HG02973 (cell line): Measurements from ENCODE around the gene PTGES3.
"Not testable (repeated sequence)": the region's sequence is repeated elsewhere in the genome, so short reads cannot be mapped to it uniquely, and the experiment has no call there.

ENCODE experiments used
- ATAC-seq: cut with Tn5 transposase; IDR thresholded peaks from one replicate; pipeline ENCODE4 v1.9.1; 2021; ENCODE audit warnings: moderate library complexity; ENCODE audit not compliant: unreplicated experiment

PTGES3 gene, protein sequence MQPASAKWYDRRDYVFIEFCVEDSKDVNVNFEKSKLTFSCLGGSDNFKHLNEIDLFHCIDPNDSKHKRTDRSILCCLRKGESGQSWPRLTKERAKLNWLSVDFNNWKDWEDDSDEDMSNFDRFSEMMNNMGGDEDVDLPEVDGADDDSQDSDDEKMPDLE

DNA sequence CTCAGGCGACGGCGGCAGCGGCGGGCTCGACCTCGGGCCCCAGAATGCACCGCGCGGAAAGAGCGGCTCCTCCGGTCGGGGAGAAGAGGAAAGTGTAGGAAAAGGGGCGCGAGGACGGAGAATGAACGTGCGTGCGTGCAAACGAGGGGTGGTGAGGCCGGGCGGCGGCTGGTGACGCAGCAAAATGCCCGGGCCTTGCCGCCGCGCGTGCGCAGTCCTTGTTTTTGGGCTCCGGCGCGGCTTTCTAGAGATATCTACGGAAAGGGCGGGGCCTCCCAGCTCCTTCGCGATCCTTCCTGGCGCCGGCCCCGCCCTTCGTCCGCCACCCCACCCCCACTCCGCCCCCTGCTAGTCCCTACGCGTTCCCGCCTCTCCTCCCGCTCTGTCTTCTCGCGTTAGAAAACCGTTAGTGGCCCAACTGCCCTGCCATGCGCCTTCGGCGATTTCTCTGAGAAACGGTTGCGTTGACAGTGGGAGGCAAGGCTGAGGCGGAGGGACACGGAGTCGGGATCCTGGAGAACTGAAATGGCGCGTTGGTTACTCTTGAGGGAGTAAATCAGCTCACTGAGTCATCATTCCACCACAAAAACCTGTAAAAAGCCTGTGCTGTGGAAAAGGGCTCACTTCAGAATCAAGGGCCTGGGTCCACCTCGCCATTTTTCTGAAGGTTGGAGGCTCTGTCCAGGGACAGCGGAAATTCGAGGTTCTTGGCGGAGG, at the start of gene PTGES3:
PTGES3 (minus strand) TSS at position 156 of the 717 bp plus-strand sequence. CDS start 285 bp downstream, outside the sequence.
- peak; percentile 52 for ATAC-seq

DNA sequence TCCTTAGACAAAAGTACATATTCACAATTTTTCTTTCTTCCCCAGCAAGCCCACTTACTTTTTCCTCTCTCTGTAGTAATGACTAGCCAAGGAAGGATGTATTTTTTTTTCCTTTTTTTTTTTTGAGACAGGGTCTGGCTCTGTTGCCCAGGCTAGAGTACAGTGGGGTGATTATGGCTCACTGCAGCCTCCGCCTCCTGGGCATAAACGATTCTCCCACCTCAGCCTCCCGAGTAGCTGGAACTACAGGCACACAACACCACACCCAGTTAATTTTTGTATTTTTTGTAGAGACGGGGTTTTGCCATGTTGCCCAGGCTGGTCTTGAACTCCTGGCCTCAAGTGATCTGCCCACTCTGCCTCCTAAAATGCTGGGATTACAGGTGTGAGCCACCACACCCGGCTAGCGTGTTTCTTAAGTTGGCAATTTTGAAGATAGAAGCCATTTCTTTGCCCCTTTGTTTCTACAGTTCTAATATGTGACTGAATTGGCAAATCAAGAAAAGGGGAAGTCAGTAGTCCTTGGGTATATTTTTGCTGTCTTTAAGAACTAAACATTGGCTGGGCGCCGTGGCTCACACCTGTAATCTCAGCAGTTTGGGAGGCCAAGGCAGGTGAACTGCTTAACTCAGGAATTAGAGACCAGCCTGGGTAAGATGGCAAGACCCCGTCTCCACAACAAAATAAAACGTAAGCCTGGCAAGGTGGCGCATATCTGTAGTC, 40.2 kb upstream of the PTGES3 start:
- ATAC-seq = no peak

DNA sequence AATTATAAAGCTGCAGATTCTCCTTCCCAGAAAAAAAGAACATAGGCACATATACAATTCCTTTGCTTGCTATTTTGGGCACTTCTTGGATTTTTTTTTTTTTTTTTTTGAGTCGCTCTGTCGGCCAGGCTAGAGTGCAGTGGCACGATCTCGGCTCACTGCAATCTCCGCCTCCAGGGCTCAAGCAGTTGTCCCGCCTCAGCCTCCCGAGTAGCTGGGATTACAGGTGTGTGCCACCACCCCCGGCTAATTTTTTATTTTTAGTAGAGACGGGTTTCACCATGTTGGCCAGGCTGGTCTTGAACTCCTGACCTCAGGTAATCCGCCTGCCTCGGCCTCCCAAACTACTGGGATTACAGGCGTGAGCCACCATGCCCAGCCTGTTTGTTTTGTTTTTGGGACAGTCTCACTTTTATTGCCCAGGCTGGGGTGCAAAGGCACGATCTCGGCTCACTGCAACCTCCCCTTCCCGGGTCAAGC, 38.2 kb upstream of the PTGES3 start:
- not testable (repeated sequence) for ATAC-seq

DNA sequence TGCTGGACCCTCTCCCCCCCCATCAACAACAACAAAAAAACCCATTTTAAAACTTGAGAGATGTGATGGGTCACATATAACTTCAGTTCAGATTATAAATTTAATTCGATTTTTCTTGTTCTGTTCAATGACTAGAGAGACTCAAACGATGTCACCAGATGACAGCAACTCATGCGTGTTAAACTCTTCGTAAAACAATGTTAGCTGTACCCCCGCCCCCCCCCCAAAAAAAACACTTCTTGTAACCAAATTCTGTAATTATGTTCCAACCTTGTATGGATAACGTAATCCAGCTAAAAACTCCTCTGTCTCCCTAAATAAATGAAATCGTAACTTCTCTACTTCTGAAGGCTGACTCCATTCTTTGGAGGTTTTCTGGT, 37.6 kb upstream of the PTGES3 start:
- ATAC-seq = no peak

DNA sequence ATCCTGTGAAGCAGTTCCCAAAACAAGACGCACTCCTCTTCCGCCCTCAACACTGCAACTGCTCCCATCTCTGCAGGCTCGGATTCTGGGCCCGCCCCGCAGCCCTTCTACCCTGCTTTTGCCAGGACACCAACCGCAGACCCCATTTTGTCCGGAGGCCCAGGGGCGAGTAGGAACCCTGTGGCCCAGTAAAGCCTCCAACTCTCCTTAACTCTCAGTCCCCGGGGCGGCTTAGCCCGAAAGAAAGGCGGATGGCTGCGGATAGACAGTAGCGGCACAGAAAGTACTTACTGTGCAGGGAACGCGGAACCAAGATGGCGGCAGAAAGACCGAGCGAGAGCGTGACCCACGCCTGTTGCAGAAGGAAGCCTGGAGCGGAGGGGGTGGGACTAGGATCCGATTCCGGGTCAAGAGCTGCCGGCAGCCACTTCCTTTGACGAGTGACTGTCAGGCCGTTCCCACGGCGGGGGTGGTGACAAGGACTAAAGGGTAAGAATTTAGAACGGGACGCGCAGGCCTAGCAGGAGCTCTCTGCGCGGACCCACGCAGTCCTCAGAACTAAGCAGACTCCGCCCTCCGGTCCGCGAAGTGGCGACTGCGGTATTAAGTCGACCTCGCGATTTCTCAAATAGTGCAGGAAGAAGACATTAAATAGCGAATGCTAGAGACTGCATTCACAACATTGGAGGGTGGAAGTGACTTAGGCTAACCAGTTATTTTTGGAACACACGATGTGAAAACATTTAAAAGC, 37.1 kb upstream of the PTGES3 start, which contains the start of gene NACA:
NACA (minus strand) TSS at position 328 of the 751 bp plus-strand sequence. CDS start 778 bp downstream, outside the sequence.
- peak; percentile 89 for ATAC-seq

DNA sequence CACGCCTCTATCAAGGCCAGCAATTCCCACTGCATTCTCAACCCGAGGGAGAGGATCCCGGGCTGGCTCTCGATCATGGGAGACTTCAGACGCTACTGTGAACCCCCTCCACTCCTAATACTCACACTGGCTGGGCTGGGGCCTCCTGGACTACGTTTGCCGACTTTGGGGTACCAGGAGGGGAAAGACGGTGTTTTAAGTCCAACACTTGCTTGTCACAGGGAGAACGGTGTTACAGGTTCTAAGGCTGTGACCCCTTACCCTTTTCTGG, 36.6 kb upstream of the PTGES3 start:
- no peak for ATAC-seq

DNA sequence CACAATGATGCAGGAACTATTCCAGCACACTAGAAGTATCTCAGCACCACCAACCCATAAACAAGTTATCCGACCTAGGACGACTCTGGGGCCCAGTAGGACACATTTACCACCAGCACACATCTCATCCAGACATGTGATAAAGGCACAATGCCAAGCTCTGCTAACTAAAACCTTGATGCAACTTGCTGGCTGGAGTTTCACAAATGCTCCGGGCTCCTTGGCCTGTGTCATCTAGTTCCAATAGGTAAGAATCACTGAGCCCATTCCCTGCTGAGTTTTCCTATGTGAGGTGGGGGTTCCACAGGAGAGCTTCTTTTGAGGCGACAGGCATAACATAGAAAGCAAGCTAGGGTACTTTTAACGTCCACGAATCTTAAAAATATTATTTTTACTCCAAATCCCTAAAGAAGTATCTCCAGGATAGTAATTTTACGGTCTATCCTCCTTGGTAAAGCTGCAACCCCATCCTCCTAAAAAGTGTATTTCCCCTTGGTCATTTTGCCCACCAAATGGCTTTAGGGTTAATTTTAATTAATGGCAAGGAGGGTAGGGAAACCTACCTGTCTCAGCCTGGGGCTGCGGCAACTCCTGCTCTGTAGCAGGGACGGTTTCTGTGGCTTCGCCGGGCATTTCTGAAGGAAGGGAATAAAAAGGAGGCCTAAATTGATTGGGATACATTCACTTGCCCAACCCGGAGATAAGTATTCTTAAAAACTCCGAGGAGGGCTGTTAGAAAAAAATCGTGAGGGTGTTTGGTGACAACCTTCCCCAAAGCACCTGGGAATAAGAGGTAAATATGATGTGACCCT, 36.0 kb upstream of the PTGES3 start:
- no peak for ATAC-seq

DNA sequence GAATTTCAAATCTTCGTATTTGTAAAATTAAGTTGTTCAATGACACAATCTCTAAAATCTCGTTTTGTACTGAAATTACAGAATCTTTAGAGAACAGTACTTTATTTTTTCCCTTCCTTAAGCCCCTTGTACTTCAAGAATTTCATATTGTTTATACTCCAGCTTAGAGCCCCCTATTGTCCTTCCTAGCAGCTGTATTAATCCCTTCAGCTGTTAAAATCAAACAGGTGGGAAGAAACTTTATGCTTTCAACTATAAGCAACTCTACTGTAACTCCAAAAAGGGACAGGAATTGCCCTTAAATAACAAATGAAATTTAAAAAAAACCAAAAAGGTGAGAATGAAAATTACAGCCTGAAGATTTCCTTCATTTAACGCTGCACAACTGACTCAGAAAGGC, 35.3 kb upstream of the PTGES3 start:
- no peak for ATAC-seq

DNA sequence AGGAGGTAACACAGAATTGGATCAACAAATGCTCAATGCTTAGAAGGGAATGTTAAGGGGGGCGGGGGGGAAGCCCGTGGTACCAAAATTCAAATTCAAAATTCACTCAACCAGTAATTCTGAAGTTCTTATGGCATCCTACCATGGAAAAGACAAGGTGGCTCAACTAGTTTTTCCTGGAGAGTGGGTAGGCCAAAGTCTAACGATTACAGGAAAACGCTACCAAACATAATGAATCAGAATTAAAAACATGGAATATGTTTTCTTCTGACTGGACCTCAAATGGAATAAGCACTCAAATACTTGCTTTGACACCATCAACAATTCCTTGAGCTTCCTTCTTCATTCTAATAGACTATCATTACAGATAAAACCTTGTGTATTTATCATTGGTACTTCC, 34.7 kb upstream of the PTGES3 start:
- ATAC-seq = no peak

DNA sequence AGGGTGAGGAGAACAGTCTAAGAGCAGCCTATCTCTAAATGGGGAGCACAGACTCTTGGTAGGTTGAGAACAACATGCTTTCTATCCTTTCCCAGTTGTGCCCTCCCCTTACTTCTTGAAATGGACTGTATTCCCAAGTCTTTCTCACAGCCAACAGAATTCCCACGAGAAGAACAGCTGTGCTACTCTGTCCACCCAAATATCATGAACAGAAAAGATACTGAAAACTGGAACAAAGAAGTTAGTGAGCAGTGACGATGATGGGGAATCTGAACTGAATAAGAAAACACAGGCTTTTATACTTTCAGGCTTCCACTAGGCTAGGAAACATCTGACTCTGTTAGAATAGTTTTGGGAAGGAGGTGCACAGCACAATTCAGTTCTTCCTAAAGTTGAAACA, 33.6 kb upstream of the PTGES3 start:
- ATAC-seq = no peak

DNA sequence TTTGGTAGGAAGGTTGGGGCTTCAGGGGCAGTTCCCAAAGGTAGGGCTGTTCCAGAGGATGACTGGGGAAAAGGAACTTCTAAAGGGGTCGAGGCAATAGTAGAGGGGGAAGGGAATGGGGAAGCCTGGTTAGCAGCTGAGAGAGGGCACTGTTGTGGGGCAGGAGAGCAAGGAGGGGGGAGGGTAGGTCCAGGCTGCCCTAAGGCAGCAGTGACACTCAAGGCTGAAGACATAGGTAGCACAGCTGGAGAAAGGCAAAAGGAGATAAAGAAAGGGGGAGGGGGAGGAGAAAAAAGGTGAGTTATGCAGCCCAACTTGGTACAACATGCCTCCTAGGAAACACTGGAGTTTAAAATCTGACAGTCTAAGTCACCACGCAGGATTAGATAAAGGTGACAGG, 33.1 kb upstream of the PTGES3 start:
- ATAC-seq = no peak

DNA sequence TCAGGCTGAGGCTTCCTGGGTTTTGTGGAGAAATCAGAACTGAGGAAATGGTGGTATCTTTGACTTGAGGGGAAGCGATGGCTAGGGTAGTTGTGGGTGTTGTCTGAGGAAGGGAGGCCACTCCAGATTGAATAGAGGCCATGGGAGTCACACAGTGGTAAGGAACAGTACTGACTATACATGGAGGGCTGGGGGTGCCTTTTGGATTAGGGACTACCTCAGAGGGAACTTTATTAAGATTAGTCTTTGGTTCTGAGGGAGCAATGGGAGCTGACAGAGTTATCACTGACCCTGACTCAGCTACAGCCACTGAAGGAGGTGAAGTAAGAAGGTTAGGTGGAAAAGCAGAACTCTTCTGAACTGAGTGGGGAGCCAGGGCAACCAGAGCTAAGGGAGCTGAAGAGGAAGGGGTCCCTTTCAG, 32.7 kb upstream of the PTGES3 start:
- ATAC-seq = no peak

DNA sequence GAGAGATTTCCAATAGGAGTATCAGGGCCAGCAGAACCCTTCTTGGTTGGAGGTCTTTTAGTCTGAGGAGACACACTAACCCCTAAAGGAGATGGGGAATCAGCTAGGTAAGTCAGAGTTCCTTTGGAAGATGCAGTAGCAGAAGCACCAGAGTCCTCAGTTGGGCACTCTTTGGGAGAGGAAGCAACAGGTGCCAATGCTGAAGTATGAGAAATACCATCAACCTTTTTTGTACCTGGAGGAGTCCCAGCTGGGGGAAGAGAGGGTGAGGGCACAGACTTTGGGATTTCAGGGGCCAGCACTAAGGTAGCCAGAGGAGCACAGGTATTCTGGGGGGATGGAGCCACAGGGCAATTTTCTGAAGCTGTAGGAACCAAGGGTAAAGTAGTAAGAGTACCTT, 31.0 kb upstream of the PTGES3 start:
- no peak for ATAC-seq

DNA sequence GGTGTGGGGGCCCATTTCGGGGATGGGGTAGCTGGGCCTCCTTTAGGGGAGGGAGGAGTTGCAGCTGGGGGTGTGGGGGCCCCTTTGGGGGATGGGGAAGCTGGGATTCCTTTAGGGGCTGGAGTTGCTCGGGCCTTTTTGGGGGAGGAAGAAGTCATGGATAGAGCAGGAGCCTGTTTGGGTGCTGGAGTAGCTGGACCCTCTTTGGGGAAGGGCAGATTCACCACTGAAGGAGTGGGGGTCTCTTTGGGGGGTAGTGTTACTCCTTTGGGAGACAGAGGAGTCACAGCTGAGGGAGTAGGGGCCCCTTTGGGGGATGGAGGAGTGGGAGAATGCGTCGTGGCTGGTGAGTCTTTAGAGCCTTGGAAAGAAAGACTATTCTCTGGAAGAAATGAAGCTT, 30.6 kb upstream of the PTGES3 start:
- ATAC-seq = no peak

DNA sequence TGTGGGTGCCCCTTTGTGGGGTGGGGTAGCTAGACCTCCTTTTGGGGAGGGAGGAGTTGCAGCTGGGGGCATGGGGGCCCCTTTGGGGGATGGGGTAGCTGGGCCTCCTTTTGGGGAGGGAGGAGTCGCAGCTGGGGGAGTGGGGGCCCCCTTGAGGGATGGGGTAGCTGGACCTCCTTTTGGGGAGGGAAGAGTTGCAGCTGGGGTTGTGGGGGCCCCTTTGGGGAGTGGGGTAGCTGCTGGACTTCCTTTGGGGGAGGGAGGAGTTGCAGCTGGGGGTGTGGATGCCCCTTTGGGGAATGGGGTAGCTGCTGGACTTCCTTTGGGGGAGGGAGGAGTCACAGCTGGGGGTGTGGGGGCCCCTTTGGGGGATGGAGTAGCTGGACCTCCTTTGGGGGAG, 30.1 kb upstream of the PTGES3 start:
- ATAC-seq = no peak

DNA sequence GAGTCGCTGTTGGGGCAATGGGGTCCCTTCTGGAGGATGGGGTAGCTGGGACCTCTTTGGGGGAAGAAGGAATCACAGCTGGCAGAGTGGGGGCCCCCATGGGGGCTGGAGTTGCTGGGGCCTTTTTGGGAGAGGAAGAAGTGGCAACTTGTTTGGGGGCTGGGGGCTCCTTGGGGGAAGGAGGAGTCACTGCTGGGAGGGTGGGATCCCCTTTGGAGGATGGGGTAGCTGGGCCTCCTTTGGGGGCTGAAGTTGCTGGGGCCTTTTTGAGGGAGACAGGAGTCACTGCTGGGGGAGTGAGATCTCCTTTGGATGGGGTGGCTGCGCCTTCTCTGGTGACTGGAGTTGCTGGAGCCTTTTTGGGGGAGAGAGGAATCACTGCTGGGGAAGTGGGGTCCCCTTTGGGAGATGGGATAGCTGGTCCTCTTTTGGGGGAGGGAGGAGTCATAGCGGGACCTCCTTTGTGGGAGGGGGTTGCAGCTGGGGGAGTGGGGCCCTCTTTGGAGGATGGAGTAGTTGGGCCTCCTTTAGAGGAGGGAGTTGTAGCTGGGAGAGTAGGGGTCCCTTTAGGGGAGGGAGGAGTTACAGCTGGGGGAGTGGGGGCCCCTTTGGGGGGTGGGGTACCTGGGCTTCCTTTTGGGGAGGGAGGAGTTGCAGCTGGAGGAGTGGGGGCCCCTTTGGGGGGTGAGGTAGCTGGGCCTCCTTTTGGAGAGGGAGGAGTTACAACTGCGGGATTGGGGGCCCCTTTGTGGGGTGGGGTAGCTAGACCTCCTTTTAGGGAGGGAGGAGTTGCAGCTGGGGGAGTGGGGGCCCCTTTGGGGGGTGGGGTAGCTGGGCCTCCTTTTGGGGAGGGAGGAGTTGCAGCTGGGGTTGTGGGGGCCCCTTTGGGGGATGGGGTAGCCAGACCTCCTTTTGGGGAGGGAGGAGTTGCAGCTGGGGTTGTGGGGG, 29.1 kb upstream of the PTGES3 start:
- no peak for ATAC-seq

DNA sequence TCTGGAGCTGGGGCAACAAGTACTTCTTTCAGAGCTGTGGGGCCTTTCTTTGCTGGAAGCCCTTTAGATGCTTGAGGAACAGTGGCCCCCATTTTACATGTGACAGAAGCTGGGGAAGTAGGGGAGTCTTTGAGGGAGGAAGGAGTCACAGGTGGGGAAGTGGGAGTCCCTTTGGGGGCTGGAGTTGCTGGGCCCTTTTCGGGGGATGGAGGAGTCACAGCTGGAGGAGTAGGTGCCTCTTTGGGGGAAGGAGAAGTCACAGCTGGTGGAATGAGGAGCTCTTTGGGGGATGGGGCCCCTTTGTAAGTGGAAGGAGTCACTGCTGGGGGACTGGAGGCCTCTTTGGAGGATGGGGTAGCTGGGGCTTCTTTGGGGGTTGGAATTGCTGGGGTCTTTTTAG, 28.4 kb upstream of the PTGES3 start:
- ATAC-seq = no peak

DNA sequence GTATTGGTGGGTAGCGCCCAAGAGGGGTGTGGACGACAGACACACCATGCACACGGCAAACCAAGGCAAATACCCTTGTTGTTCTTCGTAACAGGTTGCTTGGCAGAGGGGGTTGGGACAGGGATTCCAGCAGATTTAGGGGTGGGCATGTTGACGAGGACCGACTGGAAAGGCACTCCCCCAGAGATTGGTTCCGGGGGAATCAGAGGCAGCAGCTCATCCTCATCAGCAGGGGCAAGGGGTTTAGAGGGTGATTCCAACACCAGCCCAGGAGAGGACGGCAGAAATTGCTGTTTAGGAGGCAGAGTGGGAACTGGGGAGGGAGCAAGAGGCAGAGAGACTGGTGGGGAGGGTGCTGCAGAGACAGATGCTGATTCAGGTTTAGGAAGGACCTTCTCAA, 27.7 kb upstream of the PTGES3 start:
- ATAC-seq = no peak

DNA sequence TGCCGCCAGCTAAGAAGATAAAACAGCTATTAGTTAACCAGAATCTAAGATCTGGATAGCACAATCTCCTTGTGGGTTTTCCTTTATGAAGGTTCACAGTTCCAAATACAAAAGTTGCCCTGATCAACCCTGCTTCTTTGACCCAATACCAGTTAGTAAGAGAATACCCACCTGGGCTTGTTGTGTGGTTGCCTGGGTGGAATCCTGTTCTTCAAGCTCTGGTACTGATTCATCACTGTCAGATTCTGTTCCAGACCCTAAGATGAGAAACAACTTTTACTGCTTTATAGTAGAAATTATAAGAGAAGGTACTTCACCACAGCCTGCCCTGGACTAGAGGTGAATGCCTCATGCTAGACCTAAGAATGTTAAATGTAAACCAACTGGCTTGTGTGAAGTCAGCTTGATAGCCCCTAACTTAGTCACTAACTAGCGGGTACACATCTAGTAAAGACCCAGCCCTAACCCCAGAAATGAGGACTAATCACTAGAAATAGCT, 26.4 kb upstream of the PTGES3 start:
- no peak for ATAC-seq
